Activated CD4-positive, alpha-beta memory T cell treated with anti-CD3 and anti-CD28 coated beads for 36 hours (primary cell): ENCODE results near the gene NPW. TPM values are rescaled to one million over a fixed set of nuclear protein-coding genes. Genes with fewer than 3 reads are reported as not detected.

Source experiments
- CTCF ChIA-PET: fragments of 350-600 bp; sonication (Branson Sonifier 250); formaldehyde crosslinking; loops from one replicate; lab custom pipeline; 2021; ENCODE audit warnings: antibody characterized with exemption, inconsistent platforms; lab: Charles Lee
- POLR2A ChIA-PET: fragments of 350-600 bp; sonication (Branson Sonifier 250); formaldehyde crosslinking; loops from one replicate; lab custom pipeline; 2021; ENCODE audit warnings: antibody characterized with exemption; lab: Charles Lee
- DNase-seq: peaks from one replicate; pipeline ENCODE4 v3.0.0-alpha.2; 2020
- H3K27ac Mint-ChIP-seq: one replicate; pipeline ENCODE4 v1.8.0; 2021; ENCODE audit warnings: mixed read lengths
- H3K27me3 Mint-ChIP-seq: one replicate; pipeline ENCODE4 v1.8.0; 2021; ENCODE audit warnings: mixed read lengths
- H3K36me3 Mint-ChIP-seq: one replicate; pipeline ENCODE4 v1.8.0; 2021; ENCODE audit warnings: mixed read lengths
- H3K4me1 Mint-ChIP-seq: one replicate; pipeline ENCODE4 v1.8.0; 2021; ENCODE audit warnings: low read depth, mixed read lengths
- H3K4me3 Mint-ChIP-seq: one replicate; pipeline ENCODE4 v1.8.0; 2021; ENCODE audit warnings: mild to moderate bottlenecking, mixed read lengths
- H3K9me3 Mint-ChIP-seq: one replicate; pipeline ENCODE4 v1.8.0; 2021; ENCODE audit warnings: mixed read lengths
- intact Hi-C: fragments of 100-400 bp; cut with micrococcal nuclease; formaldehyde crosslinking; loops from one replicate; pipeline ENCODE4 v1.15.1; 2023
- total RNA-seq, 2 experiments: library from RNA; stranded (reverse); gene quantifications; one replicate each; pipeline ENCODE4 v1.2.3, GENCODE V29; 2021

Gene NPW
- total RNA-seq, 2 experiments from 2014 or later = 1.3 to 2.0 TPM

DNA sequence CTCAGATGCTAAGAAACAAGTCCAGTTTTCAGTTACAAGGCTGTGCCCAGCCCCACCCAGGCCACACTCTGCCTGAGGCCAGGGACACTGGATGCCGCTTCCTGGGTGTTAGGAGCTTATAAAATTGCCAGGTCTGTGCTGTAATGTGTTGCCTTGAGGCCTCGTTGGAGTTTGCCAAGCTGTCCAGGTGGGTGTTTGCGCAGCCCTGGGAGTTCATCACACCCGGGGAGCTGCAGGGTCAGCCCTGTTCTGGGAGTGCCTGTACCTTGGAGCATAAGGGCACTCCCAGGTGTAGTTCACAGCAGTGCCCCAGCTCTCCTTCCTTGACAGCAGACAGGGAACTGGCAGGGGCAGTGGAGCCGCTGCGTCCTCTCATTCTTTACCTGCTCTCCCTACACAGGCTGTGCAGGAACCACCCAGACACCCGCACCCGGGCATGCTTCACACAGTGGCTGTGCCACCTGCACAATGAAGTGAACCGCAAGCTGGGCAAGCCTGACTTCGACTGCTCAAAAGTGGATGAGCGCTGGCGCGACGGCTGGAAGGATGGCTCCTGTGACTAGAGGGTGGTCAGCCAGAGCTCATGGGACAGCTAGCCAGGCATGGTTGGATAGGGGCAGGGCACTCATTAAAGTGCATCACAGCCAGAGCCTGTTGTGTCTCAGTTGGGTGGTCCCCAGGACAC, 34.0 kb upstream of the NPW start:
- Mint-ChIP-seq H3K36me3 (peaks cover 4% of the 10 kb centered on the region), H3K4me3 (peak overlapping the region; percentile 81), H3K4me1 (peaks cover 15% of the 10 kb centered on the region), H3K27ac (no peak overlapping the region), H3K9me3 (no peaks in the 10 kb centered on the region), H3K27me3 (peaks cover 33% of the 10 kb centered on the region)
- POLR2A ChIA-PET = interaction anchor here (1.6 to 3.6 kb wide), 3 partner anchors 20 to 25 kb away, joined by 5 to 22 read pairs (median 8); partner anchors contain the start of gene RPS2
- no peak for DNase-seq
- CTCF ChIA-PET = interaction anchor here (2.4 kb wide), 1 partner anchor 18 kb away, joined by 15 read pairs; no protein-coding TSS in a partner anchor
- intact Hi-C loops = no loop called here

DNA sequence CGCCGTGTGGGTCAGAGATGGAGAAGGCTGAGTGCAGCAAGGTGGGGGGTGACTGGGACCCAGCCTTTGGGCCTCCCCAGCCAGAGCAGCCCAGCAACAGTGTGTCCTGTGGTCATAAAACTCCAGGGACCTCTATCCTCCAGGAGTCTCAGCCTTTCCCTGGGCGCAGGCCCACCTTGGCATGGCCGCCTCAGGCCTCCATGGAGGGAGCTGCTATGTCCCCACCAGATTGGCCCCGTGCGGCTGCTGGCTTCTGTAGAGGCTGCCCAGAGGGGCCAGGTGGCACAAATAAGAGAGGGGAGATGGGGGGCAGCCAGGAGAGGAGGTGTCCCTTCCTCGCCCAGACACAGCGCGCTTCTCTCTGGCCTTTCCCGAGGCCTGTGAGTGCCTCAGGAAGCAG, 32.4 kb upstream of the NPW start:
- peaks cover 4% of the 10 kb centered on the region for H3K36me3 Mint-ChIP-seq
- CTCF ChIA-PET = interaction anchor here (1.3 to 2.7 kb wide), 2 partner anchors 9 to 17 kb away, joined by 3 to 12 read pairs; no protein-coding TSS in a partner anchor
- no peak overlapping the region for H3K27ac Mint-ChIP-seq
- peaks cover 26% of the 10 kb centered on the region for H3K4me1 Mint-ChIP-seq
- H3K9me3 Mint-ChIP-seq = no peaks in the 10 kb centered on the region
- no peak for DNase-seq
- peaks cover 23% of the 10 kb centered on the region for H3K27me3 Mint-ChIP-seq
- H3K4me3 Mint-ChIP-seq = no peak overlapping the region
- intact Hi-C loops = no loop called here
- POLR2A ChIA-PET = interaction anchor here (1.9 kb wide), 1 partner anchor 16 kb away, joined by 8 read pairs; the partner anchor contains the start of gene TBL3

- Mint-ChIP-seq H3K27ac (no peak within 1 kb of the TSS), H3K27me3 (peaks cover 12% of the 10 kb centered on the region), H3K4me1 (peaks cover 33% of the 10 kb centered on the region), H3K9me3 (no peaks in the 10 kb centered on the region), H3K36me3 (peaks cover 4% of the 10 kb centered on the region), H3K4me3 (peak within 1 kb of the TSS; percentile 71)
- intact Hi-C loops = no loop called here
- no peak for DNase-seq
- CTCF ChIA-PET = interaction anchor here (1.0 to 2.8 kb wide), 3 partner anchors 9 to 15 kb away, joined by 3 to 18 read pairs (median 12); no protein-coding TSS in a partner anchor
- POLR2A ChIA-PET = interaction anchor here (0.8 kb wide), 1 partner anchor 14 kb away, joined by 3 read pairs; no protein-coding TSS in a partner anchor
Observed at GRCh38 chr16:1989209-1990100, 30.1 kb upstream of the NPW start, which contains the start of gene SYNGR3. SYNGR3 (plus strand) TSS chr16:1989970; CDS start chr16:1990103, 133 bp downstream.

DNA sequence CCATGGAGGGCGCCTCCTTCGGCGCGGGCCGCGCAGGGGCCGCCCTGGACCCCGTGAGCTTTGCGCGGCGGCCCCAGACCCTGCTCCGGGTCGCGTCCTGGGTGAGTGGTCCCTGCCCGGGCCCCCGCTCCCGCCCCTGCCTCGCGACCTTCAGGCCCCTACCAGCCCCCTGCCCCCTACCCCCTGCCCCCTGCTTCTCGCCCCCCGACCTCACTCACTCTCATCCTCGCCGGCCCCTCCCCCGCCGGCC, 29.6 kb upstream of the NPW start:
- POLR2A ChIA-PET = interaction anchor here (0.8 to 2.8 kb wide), 3 partner anchors 13 to 25 kb away, joined by 3 to 25 read pairs (median 10); partner anchors contain the start of genes RPS2 and TBL3
- peaks cover 12% of the 10 kb centered on the region for H3K27me3 Mint-ChIP-seq
- peaks cover 4% of the 10 kb centered on the region for H3K36me3 Mint-ChIP-seq
- no peak overlapping the region for H3K27ac Mint-ChIP-seq
- DNase-seq = no peak
- no peaks in the 10 kb centered on the region for H3K9me3 Mint-ChIP-seq
- CTCF ChIA-PET = interaction anchor here (1.0 to 2.8 kb wide), 2 partner anchors 8 to 14 kb away, joined by 3 to 18 read pairs; no protein-coding TSS in a partner anchor
- peaks cover 27% of the 10 kb centered on the region for H3K4me1 Mint-ChIP-seq
- H3K4me3 Mint-ChIP-seq = no peak overlapping the region
- intact Hi-C loops = no loop called here

DNA sequence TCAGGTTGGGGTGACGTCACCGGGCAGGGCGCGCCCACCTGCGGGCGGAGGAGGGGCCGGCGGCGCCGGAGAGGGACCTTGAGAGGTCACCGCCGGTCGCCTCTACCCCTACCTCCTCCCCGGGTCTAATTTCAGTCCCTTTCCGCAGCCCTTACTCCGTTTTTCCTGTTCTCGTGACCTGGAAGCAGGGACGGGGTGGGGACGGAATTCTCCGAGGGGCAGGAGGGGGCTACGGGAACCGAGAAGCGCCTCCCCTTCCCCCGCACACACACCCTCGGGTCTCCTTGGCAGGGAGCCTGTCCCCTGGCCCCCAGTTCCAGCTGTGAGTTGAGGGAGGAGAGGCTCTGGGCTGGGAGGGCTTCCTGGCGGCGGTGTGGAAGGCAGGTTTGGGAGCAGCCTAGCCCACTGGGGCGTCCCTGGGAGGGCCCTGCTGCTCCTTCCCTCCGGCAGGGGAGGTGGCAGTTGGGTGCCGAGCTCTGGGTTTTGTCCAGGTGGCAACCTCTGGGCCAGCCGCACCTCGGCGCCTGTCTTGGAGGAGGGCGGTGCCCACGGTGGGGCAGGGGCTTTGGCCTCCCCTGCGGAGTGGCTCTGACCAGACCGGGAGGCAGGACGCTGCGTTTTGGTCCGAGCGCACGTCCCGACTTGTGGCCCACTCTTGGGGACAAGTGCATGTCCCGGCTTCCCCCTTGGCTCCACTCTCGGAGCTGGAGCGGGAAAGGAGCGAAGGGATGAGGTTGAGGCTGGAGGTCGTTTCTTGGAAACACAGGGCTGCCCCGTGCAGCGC, 29.0 kb upstream of the NPW start:
- peak overlapping the region; percentile 71 for H3K4me3 Mint-ChIP-seq
- POLR2A ChIA-PET = interaction anchor here (1.1 to 2.8 kb wide), 6 partner anchors 8 to 165 kb away, joined by 3 to 25 read pairs (median 6); partner anchors contain the start of genes NOXO1, RPS2, TBL3 and TRAF7
- intact Hi-C loops = no loop called here
- H3K27ac Mint-ChIP-seq = peak overlapping the region; percentile 49
- peaks cover 4% of the 10 kb centered on the region for H3K36me3 Mint-ChIP-seq
- peaks cover 22% of the 10 kb centered on the region for H3K4me1 Mint-ChIP-seq
- CTCF ChIA-PET = interaction anchor here (0.9 to 2.8 kb wide), 3 partner anchors 8 to 26 kb away, joined by 3 to 18 read pairs (median 3); partner anchors contain the start of gene RPS2
- peaks cover 12% of the 10 kb centered on the region for H3K27me3 Mint-ChIP-seq
- no peaks in the 10 kb centered on the region for H3K9me3 Mint-ChIP-seq
- DNase-seq = peak; percentile 67

GRCh38 chr16:1991135-1991551, 28.4 kb upstream of the NPW start:
- ChIA-PET POLR2A (interaction anchor here (1.1 to 2.8 kb wide), 6 partner anchors 9 to 164 kb away, joined by 3 to 25 read pairs (median 6); partner anchors contain the start of genes NOXO1, RPS2, TBL3 and TRAF7), CTCF (interaction anchor here (0.9 to 2.8 kb wide), 3 partner anchors 7 to 26 kb away, joined by 3 to 18 read pairs (median 3); partner anchors contain the start of gene RPS2)
- Mint-ChIP-seq H3K4me3 (peak overlapping the region; percentile 71), H3K27me3 (peaks cover 12% of the 10 kb centered on the region), H3K36me3 (peaks cover 4% of the 10 kb centered on the region), H3K9me3 (no peaks in the 10 kb centered on the region), H3K4me1 (peaks cover 23% of the 10 kb centered on the region), H3K27ac (peak overlapping the region; percentile 49)
- intact Hi-C loops = no loop called here
- peak; percentile 76 for DNase-seq

GRCh38 chr16:1991588-1991947, 28.0 kb upstream of the NPW start:
- POLR2A ChIA-PET = interaction anchor here (1.1 to 2.8 kb wide), 6 partner anchors 10 to 164 kb away, joined by 3 to 25 read pairs (median 6); partner anchors contain the start of genes NOXO1, RPS2, TBL3 and TRAF7
- DNase-seq = no peak
- H3K9me3 Mint-ChIP-seq = no peaks in the 10 kb centered on the region
- peak overlapping the region; percentile 71 for H3K4me3 Mint-ChIP-seq
- peaks cover 12% of the 10 kb centered on the region for H3K27me3 Mint-ChIP-seq
- peak overlapping the region; percentile 49 for H3K27ac Mint-ChIP-seq
- CTCF ChIA-PET = interaction anchor here (0.9 to 2.8 kb wide), 2 partner anchors 12 to 27 kb away, joined by 3 to 18 read pairs; partner anchors contain the start of gene RPS2
- intact Hi-C loops = no loop called here
- H3K36me3 Mint-ChIP-seq = peaks cover 4% of the 10 kb centered on the region
- peaks cover 25% of the 10 kb centered on the region for H3K4me1 Mint-ChIP-seq

- H3K9me3 Mint-ChIP-seq = no peaks in the 10 kb centered on the region
- ChIA-PET POLR2A (interaction anchor here (1.6 to 2.8 kb wide), 4 partner anchors 17 to 163 kb away, joined by 4 to 25 read pairs (median 9); partner anchors contain the start of genes RPS2, TBL3 and TRAF7), CTCF (interaction anchor here (1.5 to 2.8 kb wide), 2 partner anchors 11 to 12 kb away, joined by 4 to 18 read pairs; no protein-coding TSS in a partner anchor)
- H3K4me1 Mint-ChIP-seq = peaks cover 25% of the 10 kb centered on the region
- peaks cover 2% of the 10 kb centered on the region for H3K36me3 Mint-ChIP-seq
- H3K27ac Mint-ChIP-seq = no peak overlapping the region
- peak overlapping the region; percentile 71 for H3K4me3 Mint-ChIP-seq
- peak; percentile 99 for DNase-seq
- H3K27me3 Mint-ChIP-seq = peaks cover 12% of the 10 kb centered on the region
- intact Hi-C loops = loop anchor here (1.0 to 2.0 kb wide), 4 partner anchors 8 to 33 kb away; partner anchors contain the start of genes GFER, NDUFB10, RPS2 and ZNF598
Observed at GRCh38 chr16:1991948-1992703, 27.5 kb upstream of the NPW start.

DNA sequence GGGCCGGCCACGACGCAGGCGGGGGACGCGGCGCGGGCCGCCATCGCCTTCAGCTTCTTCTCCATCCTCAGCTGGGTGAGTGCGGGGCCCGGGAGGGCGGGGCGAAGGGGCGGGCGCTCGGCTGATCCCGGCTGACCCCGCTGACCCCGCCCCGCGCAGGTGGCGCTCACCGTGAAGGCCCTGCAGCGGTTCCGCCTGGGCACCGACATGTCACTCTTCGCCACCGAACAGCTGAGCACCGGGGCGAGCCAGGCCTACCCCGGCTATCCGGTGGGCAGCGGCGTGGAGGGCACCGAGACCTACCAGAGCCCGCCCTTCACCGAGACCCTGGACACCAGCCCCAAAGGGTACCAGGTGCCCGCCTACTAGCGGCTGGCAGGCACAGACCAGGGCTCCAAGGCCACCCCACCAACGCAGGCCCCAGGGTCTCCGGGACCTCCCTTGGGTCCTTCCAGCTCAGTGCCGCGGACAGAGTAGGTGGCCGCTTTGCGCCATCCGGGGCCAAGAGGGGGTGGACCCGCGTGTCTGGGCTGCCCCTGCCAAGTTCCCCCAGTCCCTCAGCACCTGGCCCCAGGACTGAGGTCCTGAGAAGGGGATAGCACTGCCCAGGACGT, 26.8 kb upstream of the NPW start:
- Mint-ChIP-seq H3K4me3 (no peak overlapping the region), H3K27ac (no peak overlapping the region), H3K36me3 (peaks cover 5% of the 10 kb centered on the region), H3K9me3 (no peaks in the 10 kb centered on the region), H3K4me1 (peaks cover 25% of the 10 kb centered on the region), H3K27me3 (peaks cover 12% of the 10 kb centered on the region)
- intact Hi-C loops = loop anchor here (1.0 to 2.0 kb wide), 4 partner anchors 9 to 34 kb away; partner anchors contain the start of genes GFER, NDUFB10, RPS2 and ZNF598
- DNase-seq = no peak
- CTCF ChIA-PET = interaction anchor here (1.5 to 1.8 kb wide), 2 partner anchors 10 to 11 kb away, joined by 4 to 15 read pairs; no protein-coding TSS in a partner anchor
- POLR2A ChIA-PET = interaction anchor here (2.6 to 2.8 kb wide), 3 partner anchors 21 to 162 kb away, joined by 8 to 25 read pairs (median 10); partner anchors contain the start of genes RPS2, TBL3 and TRAF7
